Thyroid gland (tissue), 4 donors: ENCODE results near the gene NKD1. TPM values are rescaled to one million over a fixed set of nuclear protein-coding genes. Genes with fewer than 3 reads are reported as not detected.

Experiments used
- DNase-seq, 2 donors: peaks; one replicate each; pipeline ENCODE4 v3.0.0-alpha.2; 2019
- H3K27ac ChIP-seq, 3 donors: fragments of 200-600 bp; sonication (generic); 1 replicate in 2 of 3; 2 replicates in 1 of 3; pipeline ENCODE4 v1.5.1; 2016 to 2019; ENCODE audit warnings: mild to moderate bottlenecking in 1 of 3, moderate library complexity in 1 of 3
- H3K27me3 ChIP-seq: fragments of 200-600 bp; sonication (generic); one replicate; pipeline ENCODE4 v1.5.1; 2019
- H3K36me3 ChIP-seq, 2 donors: fragments of 200-600 bp; sonication (generic); one replicate each; pipeline ENCODE4 v1.5.1; 2016 to 2019
- H3K4me1 ChIP-seq, 2 donors: fragments of 200-600 bp; sonication (generic); one replicate each; pipeline ENCODE4 v1.5.1; 2017 to 2019
- H3K4me3 ChIP-seq, 3 donors: fragments of 200-600 bp; sonication (generic); replicated peaks in 1 of 3; 1 replicate in 2 of 3; 2 replicates in 1 of 3; pipeline ENCODE4 v1.5.1; 2016; ENCODE audit warnings: mild to moderate bottlenecking in 1 of 3
- H3K9me3 ChIP-seq: fragments of 200-600 bp; sonication (generic); one replicate; pipeline ENCODE4 v1.5.1; 2017
- CTCF ChIP-seq, 6 experiments: fragments of 200-600 bp in 3 of 6; fragments of 450-650 bp in 3 of 6; sonication (generic) in 3 of 6; IDR thresholded peaks; one replicate each; pipeline ENCODE4 v1.5.1; 2016 to 2019; ENCODE audit warnings: antibody characterized with exemption in 6 of 6, mild to moderate bottlenecking in 2 of 6, inconsistent platforms in 1 of 6, moderate library complexity in 1 of 6
- POLR2A ChIP-seq, 2 donors: fragments of 450-650 bp; IDR thresholded peaks; one replicate each; pipeline ENCODE4 v1.6.1; 2017; ENCODE audit warnings: antibody characterized with exemption in 2 of 2, mild to moderate bottlenecking in 2 of 2, moderate library complexity in 1 of 2
- WGBS, 2 donors: methylation state at CpG; one replicate each; pipeline ENCODE4 v1.1.5; 2017; 5-methylcytosine and 5-hydroxymethylcytosine counted together
- intact Hi-C: fragments of 100-400 bp; cut with DNase I; formaldehyde crosslinking; loops from one replicate; pipeline ENCODE4 v1.15.1; 2023
- total RNA-seq, 4 donors: library from RNA; depleted of rRNA; stranded (reverse); fragments of >200 nt; gene quantifications; one replicate each; pipeline ENCODE4 v1.2.3, GENCODE V29; 2016

The NKD1 gene
- total RNA-seq, 4 donors from 2014 or later, result 0.63 to 13.8 (median 1.1) TPM

DNA sequence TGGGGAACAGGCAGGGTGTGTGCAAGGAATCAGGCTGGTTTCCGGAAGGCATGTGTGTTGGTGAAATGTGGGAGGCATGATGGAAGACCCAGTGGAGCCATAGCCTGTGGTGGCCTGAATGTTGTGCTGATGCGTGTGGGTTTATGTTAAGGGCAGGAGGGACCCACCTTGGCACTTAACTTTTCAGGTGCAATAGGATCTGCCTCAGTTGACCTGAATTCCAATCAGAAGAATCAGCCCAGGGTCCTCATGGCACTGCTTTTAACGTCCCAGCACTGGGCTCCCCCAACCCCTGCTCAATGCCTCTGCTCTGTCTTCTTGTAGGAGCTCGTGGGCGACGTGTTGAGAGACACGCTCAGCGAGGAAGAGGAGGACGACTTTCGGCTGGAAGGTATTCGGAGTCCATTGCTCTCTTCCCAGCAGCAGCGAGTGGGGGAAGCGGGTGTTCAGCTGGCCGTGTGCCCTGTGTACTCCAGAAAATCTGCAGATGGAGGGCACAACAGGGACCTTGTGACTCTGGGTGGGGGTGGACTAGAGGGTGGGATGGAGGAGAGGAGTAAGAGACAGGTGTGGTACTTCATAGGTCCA, 59.9 kb downstream of the NKD1 start:
- 88 to 90% methylated on average over 14 of the region's 14 CpGs for WGBS, 2 donors
- H3K27me3 ChIP-seq, result no peaks in the 10 kb centered on the region
- H3K4me3 ChIP-seq, result no peak overlapping the region
- DNase-seq, result no peak
- no peaks in the 10 kb centered on the region for H3K4me1 ChIP-seq
- intact Hi-C loops, result no loop called here
- TF ChIP-seq POLR2A (IDR thresholded peaks at IDR 0.05) (no peak), CTCF (IDR thresholded peaks at IDR 0.05) (no peak)
- no peaks in the 10 kb centered on the region for H3K9me3 ChIP-seq
- H3K27ac ChIP-seq, result no peak overlapping the region
- no peaks in the 10 kb centered on the region for H3K36me3 ChIP-seq

DNA sequence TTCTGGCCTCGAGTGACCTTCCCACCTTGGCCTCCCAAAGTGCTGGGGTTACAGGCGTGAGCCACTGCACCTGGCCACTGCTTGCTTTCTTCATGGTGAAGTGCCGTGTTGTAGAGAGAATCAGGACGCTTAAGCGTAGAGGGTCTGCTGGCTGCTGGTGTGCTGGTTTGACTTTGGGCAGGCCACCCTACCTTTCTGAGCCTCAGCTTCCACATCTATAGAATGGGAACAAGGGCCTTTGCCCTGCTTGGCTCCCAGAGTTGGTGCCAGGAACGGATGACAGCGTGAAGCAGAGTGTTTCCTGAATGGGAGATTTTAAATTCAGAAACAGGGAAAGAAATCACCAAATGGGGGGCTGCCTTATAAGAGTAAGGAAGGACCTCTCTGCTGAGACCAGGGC, 60.9 kb downstream of the NKD1 start:
- Histone ChIP-seq H3K27ac (no peak overlapping the region), H3K27me3 (no peaks in the 10 kb centered on the region), H3K36me3 (no peaks in the 10 kb centered on the region), H3K4me3 (no peak overlapping the region), H3K4me1 (no peaks in the 10 kb centered on the region), H3K9me3 (no peaks in the 10 kb centered on the region)
- no peak for TF ChIP-seq CTCF (IDR thresholded peaks at IDR 0.05)
- no peak for TF ChIP-seq POLR2A (IDR thresholded peaks at IDR 0.05)
- intact Hi-C loops, result no loop called here
- DNase-seq, result no peak
- 86 to 95% methylated on average over 7 of the region's 7 CpGs for WGBS, 2 donors

DNA sequence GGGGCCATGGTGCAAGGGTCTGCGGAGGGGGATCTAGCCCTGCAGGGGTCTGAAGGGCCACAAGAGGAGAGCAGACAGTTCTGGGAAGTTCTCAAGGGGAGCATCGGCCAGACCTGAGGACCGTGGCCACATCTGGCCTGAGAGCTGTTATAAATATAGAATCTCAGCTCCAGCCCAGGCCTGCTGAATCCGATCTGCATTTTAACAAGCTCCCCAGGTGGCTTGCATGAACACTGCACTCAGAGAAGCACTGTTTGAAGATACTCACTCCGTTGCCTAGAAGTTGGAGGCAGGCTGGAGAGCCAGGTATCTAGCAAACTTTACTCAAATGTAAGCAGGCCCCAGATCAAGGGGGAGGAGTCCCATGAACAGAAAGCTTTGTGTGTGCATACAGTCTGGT, 61.3 kb downstream of the NKD1 start:
- intact Hi-C loops, result no loop called here
- H3K27me3 ChIP-seq, result no peaks in the 10 kb centered on the region
- WGBS, 2 donors, result 71 to 76% methylated on average over 5 of the region's 5 CpGs
- H3K27ac ChIP-seq, result no peak overlapping the region
- H3K4me1 ChIP-seq, result no peaks in the 10 kb centered on the region
- DNase-seq, result no peak
- H3K4me3 ChIP-seq, result no peak overlapping the region
- TF ChIP-seq POLR2A (IDR thresholded peaks at IDR 0.05), result no peak
- no peak for TF ChIP-seq CTCF (IDR thresholded peaks at IDR 0.05)
- H3K36me3 ChIP-seq, result no peaks in the 10 kb centered on the region
- H3K9me3 ChIP-seq, result no peaks in the 10 kb centered on the region

DNA sequence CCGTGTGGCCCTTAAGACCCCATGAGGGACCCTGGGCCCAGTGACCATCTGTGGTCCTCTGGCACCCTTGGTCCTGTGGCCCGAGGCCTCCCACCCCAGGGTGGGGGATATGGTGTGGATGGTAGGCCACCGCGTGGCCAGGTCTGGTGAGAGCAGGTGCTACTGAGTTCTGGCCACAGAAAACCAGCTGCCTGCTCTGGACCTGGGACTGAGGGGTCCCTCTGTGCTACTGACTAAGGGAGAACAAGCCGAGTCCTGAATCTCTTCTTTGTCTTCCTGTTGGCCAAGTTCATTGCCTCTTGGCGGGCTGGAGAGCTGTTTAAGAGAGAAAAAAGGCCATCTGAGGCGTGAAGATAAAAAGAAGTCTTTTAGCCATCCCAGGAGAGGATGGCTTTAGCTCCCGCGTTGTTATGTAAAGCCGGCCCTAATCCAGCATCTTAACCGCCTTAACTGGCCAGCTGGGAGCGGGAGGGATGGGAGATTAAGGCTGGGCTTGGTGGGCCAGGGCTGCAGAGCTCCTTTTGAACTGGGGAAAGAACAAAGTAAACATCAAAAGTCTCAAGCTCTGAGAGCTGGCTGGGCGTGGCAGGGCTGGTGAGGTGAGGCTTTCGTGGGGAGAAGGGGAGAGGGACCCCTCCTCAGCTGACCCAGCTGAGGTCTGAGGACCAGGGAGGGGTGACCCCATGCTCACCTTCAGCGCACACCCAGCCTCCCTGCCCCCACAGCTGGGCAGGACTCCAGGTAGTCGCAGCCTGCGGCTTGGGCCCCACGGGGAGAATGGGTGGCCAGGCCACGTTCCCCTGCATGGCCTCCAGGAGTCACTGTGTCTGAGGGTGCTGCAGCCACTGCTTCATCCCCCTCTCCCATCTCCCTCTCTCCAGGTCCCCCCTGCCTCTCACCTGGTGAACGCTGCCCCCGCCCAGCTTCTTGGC, 62.4 kb downstream of the NKD1 start:
- Histone ChIP-seq H3K9me3 (no peaks in the 10 kb centered on the region), H3K4me3 (no peak overlapping the region), H3K4me1 (no peaks in the 10 kb centered on the region), H3K27me3 (no peaks in the 10 kb centered on the region), H3K36me3 (no peaks in the 10 kb centered on the region), H3K27ac (no peak overlapping the region)
- WGBS, 2 donors, result 66 to 76% methylated on average over 21 of the region's 21 CpGs
- no peak for DNase-seq
- TF ChIP-seq CTCF (IDR thresholded peaks at IDR 0.05) (no peak), POLR2A (IDR thresholded peaks at IDR 0.05) (no peak)
- intact Hi-C loops, result no loop called here

GRCh38 chr16:50611332-50611934, 63.2 kb downstream of the NKD1 start:
- intact Hi-C loops, result no loop called here
- Histone ChIP-seq H3K9me3 (no peaks in the 10 kb centered on the region), H3K4me3 (no peak overlapping the region), H3K27ac (no peak overlapping the region), H3K36me3 (no peaks in the 10 kb centered on the region), H3K4me1 (no peaks in the 10 kb centered on the region), H3K27me3 (no peaks in the 10 kb centered on the region)
- 69 to 87% methylated on average over 4 to 9 of the region's 9 CpGs for WGBS, 2 donors
- TF ChIP-seq CTCF (IDR thresholded peaks at IDR 0.05) (no peak), POLR2A (IDR thresholded peaks at IDR 0.05) (no peak)
- DNase-seq, result no peak
